Natural killer cell (primary cell): ENCODE data around the gene MRPS5. TPM values are rescaled to one million over a fixed set of nuclear protein-coding genes. Genes with fewer than 3 reads are reported as not detected.
"Not testable (repeated sequence)": the region's sequence is repeated elsewhere in the genome, so short reads cannot be mapped to it uniquely, and the experiment has no call there.

Experiments
- ATAC-seq, 3 donors: fragments of 150-1000 bp in 2 of 3; fragments of 200-7000 bp in 1 of 3; cut with Tn5 transposase; 1 replicate in 1 of 3; 2 replicates in 2 of 3; pipeline ENCODE4 v1.10.0; 2021; ENCODE audit warnings: mild to moderate bottlenecking in 2 of 3, moderate library complexity in 2 of 3
- DNase-seq, 2 donors: peaks; one replicate each; pipeline versions ENCODE4 v3.0.0 to v3.0.0-alpha.2; 2013 to 2021; ENCODE audit warnings: mixed read lengths in 1 of 2
- H3K27ac ChIP-seq: one replicate; pipeline ENCODE4 v1.5.1; 2013; ENCODE audit warnings: mild to moderate bottlenecking, low read length
- H3K27me3 ChIP-seq: one replicate; pipeline ENCODE4 v1.6.1; 2013; ENCODE audit warnings: low read length; ENCODE audit not compliant: control insufficient read depth, insufficient read depth
- H3K36me3 ChIP-seq: one replicate; pipeline ENCODE4 v1.6.1; 2013; ENCODE audit warnings: low read length; ENCODE audit not compliant: control insufficient read depth, insufficient read depth
- H3K4me1 ChIP-seq: one replicate; pipeline ENCODE4 v1.6.1; 2013; ENCODE audit warnings: low read length; ENCODE audit not compliant: control insufficient read depth, insufficient read depth
- H3K4me3 ChIP-seq: one replicate; pipeline ENCODE4 v1.5.1; 2013; ENCODE audit warnings: low read length
- H3K9me3 ChIP-seq: one replicate; pipeline ENCODE4 v1.6.1; 2013; ENCODE audit warnings: low read length; ENCODE audit not compliant: control insufficient read depth, insufficient read depth
- H3K27ac Mint-ChIP-seq, 2 donors: one replicate each; pipeline ENCODE4 v1.8.0; 2022; ENCODE audit warnings: mild to moderate bottlenecking in 2 of 2, mixed read lengths in 2 of 2, moderate library complexity in 1 of 2
- H3K27me3 Mint-ChIP-seq, 2 donors: one replicate each; pipeline ENCODE4 v1.8.0; 2022; ENCODE audit warnings: low read depth in 2 of 2, mixed read lengths in 2 of 2
- H3K36me3 Mint-ChIP-seq: one replicate; pipeline ENCODE4 v1.8.0; 2022; ENCODE audit warnings: mixed read lengths
- H3K4me1 Mint-ChIP-seq, 2 donors: one replicate each; pipeline ENCODE4 v1.8.0; 2022; ENCODE audit warnings: mixed read lengths in 2 of 2
- H3K4me3 Mint-ChIP-seq: one replicate; pipeline ENCODE4 v1.8.0; 2022; ENCODE audit warnings: mild to moderate bottlenecking, moderate library complexity, mixed read lengths
- H3K9me3 Mint-ChIP-seq, 2 donors: one replicate each; pipeline ENCODE4 v1.8.0; 2022; ENCODE audit warnings: mixed read lengths in 2 of 2
- CTCF ChIP-seq: fragments of 200-600 bp; IDR thresholded peaks from one replicate; pipeline ENCODE4 v1.8.0; 2022; ENCODE audit warnings: antibody characterized with exemption
- WGBS: methylation state at CpG from one replicate; pipeline ENCODE4 v1.1.7; 2013; ENCODE audit warnings: missing lambda C conversion rate; ENCODE audit not compliant: insufficient coverage; 5-methylcytosine and 5-hydroxymethylcytosine counted together
- intact Hi-C: fragments of 100-400 bp; cut with micrococcal nuclease; formaldehyde crosslinking; loops from one replicate; pipeline ENCODE4 v1.14.2; 2022
- total RNA-seq, 4 donors: library from RNA; stranded (reverse); fragments of 120-200 nt in 1 of 4; gene quantifications; one replicate each; pipeline versions ENCODE4 v1.2.3 to v1.2.4, GENCODE V29; 2013 to 2022

The MRPS5 gene
- total RNA-seq, 3 donors from 2014 or later (not counting 1 experiment from before 2014, with no cell fraction given): 26.4 to 40.0 (median 29.8) TPM

GRCh38 chr2:95039978-95040377 lies 81.6 kb downstream of the MRPS5 start:
- Mint-ChIP-seq H3K9me3 (peaks cover 30 to 31% of the 10 kb centered on the region in 2 donors), H3K27ac (no peak overlapping the region), H3K4me1 (peaks cover 0 to 8% of the 10 kb centered on the region in 2 donors), H3K4me3 (no peak overlapping the region), H3K36me3 (no peaks in the 10 kb centered on the region), H3K27me3 (peaks cover 0 to 18% of the 10 kb centered on the region in 2 donors)
- DNase-seq (no peak), ATAC-seq (peak in 1 of 3 donors; percentile 31)
- WGBS: 92% methylated on average over 6 of the region's 6 CpGs
- Histone ChIP-seq H3K27ac (no peak overlapping the region), H3K9me3 (no peaks in the 10 kb centered on the region), H3K4me1 (no peaks in the 10 kb centered on the region), H3K27me3 (no peaks in the 10 kb centered on the region), H3K4me3 (no peak overlapping the region), H3K36me3 (no peaks in the 10 kb centered on the region)
- intact Hi-C loops: no loop called here
- no peak for TF ChIP-seq CTCF

GRCh38 chr2:95039363-95039762 lies 82.2 kb downstream of the MRPS5 start:
- ATAC-seq: no peak
- Histone ChIP-seq H3K4me1 (no peaks in the 10 kb centered on the region), H3K9me3 (no peaks in the 10 kb centered on the region), H3K27ac (no peak overlapping the region), H3K4me3 (no peak overlapping the region), H3K36me3 (no peaks in the 10 kb centered on the region), H3K27me3 (no peaks in the 10 kb centered on the region)
- 83% methylated on average over 1 of the region's 1 CpG for WGBS
- no peak for DNase-seq
- H3K9me3 Mint-ChIP-seq: peaks cover 30 to 31% of the 10 kb centered on the region in 2 donors
- intact Hi-C loops: no loop called here
- H3K4me3 Mint-ChIP-seq: no peak overlapping the region
- H3K4me1 Mint-ChIP-seq: peaks cover 0 to 8% of the 10 kb centered on the region in 2 donors
- H3K36me3 Mint-ChIP-seq: no peaks in the 10 kb centered on the region
- peaks cover 0 to 18% of the 10 kb centered on the region in 2 donors for H3K27me3 Mint-ChIP-seq
- TF ChIP-seq CTCF: no peak
- no peak overlapping the region for H3K27ac Mint-ChIP-seq

GRCh38 chr2:95038635-95039298 lies 82.8 kb downstream of the MRPS5 start:
- no peak overlapping the region for H3K27ac Mint-ChIP-seq

GRCh38 chr2:95037841-95038585 lies 83.6 kb downstream of the MRPS5 start:
- H3K27ac Mint-ChIP-seq: peak overlapping the region in 1 of 2 donors; percentile 66
- WGBS: 89% methylated on average over 3 of the region's 3 CpGs
- peaks cover 0 to 13% of the 10 kb centered on the region in 2 donors for H3K27me3 Mint-ChIP-seq
- DNase-seq, ATAC-seq, H3K36me3 Mint-ChIP-seq, H3K27ac ChIP-seq, H3K4me3 Mint-ChIP-seq, H3K4me1 Mint-ChIP-seq, H3K4me1 ChIP-seq, H3K36me3 ChIP-seq, intact Hi-C loops, H3K27me3 ChIP-seq, H3K4me3 ChIP-seq, H3K9me3 ChIP-seq: not testable (repeated sequence)
- H3K9me3 Mint-ChIP-seq: peaks cover 30 to 31% of the 10 kb centered on the region in 2 donors

More at GRCh38 chr2:95038635-95039298, 82.8 kb downstream of the MRPS5 start:
- Histone ChIP-seq H3K4me3 (no peak overlapping the region), H3K27me3 (no peaks in the 10 kb centered on the region), H3K36me3 (no peaks in the 10 kb centered on the region), H3K4me1 (no peaks in the 10 kb centered on the region), H3K27ac (no peak overlapping the region), H3K9me3 (no peaks in the 10 kb centered on the region)
- intact Hi-C loops: no loop called here
- Mint-ChIP-seq H3K4me1 (peaks cover 0 to 8% of the 10 kb centered on the region in 2 donors), H3K27me3 (peaks cover 0 to 17% of the 10 kb centered on the region in 2 donors), H3K4me3 (no peak overlapping the region), H3K36me3 (no peaks in the 10 kb centered on the region), H3K9me3 (peaks cover 30 to 31% of the 10 kb centered on the region in 2 donors)
- no peak for TF ChIP-seq CTCF
- 96% methylated on average over 4 of the region's 4 CpGs for WGBS
- no peak for DNase-seq
- no peak for ATAC-seq
